ENCODE measurements around the gene NT5C1A. TPM values are rescaled to one million over a fixed set of nuclear protein-coding genes. Genes with fewer than 3 reads are reported as not detected.

NT5C1A gene
- total RNA-seq, 1 experiment from 2014 or later, result 0.12 TPM

- Histone ChIP-seq H3K4me3 (no peak overlapping the region), H3K4me1 (no peaks in the 10 kb centered on the region), H3K36me3 (no peaks in the 10 kb centered on the region), H3K9me3 (replicated peaks) (no peaks in the 10 kb centered on the region), H3K27me3 (no peaks in the 10 kb centered on the region), H3K27ac (no peak overlapping the region)
- DNase-seq, result no peak
These were observed 12.4 kb downstream of the NT5C1A start for GRCh38 chr1:39659538-39659937.

DNA sequence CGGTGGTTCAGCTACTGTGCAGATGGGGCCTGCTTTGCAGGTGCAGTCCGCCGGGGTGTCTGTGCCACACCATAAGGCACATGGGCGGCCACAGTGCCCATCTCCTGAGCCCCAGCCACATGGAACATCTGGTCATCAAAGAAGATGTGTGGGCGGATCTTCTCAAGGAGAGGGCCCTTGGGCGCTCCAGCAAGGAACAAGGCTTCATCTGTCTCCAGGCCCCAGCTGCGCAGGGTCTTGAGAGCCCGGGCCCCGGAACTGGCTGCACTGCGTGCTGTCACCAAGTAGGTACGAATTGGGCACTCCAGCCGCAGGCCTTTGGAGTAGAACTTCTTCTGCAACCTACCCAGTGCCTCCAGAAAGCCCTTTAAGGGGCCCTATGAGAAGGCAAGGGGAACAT lies 12.8 kb downstream of the NT5C1A start:
- Histone ChIP-seq H3K4me3 (no peak overlapping the region), H3K27me3 (no peaks in the 10 kb centered on the region), H3K36me3 (no peaks in the 10 kb centered on the region), H3K9me3 (replicated peaks) (no peaks in the 10 kb centered on the region), H3K4me1 (no peaks in the 10 kb centered on the region), H3K27ac (no peak overlapping the region)
- DNase-seq, result no peak

GRCh38 chr1:39657923-39658485 lies 13.9 kb downstream of the NT5C1A start:
- Histone ChIP-seq H3K4me1 (no peaks in the 10 kb centered on the region), H3K4me3 (no peak overlapping the region), H3K27ac (no peak overlapping the region), H3K9me3 (replicated peaks) (no peaks in the 10 kb centered on the region), H3K36me3 (no peaks in the 10 kb centered on the region), H3K27me3 (no peaks in the 10 kb centered on the region)
- DNase-seq, result peak; percentile 85 to 95

DNA sequence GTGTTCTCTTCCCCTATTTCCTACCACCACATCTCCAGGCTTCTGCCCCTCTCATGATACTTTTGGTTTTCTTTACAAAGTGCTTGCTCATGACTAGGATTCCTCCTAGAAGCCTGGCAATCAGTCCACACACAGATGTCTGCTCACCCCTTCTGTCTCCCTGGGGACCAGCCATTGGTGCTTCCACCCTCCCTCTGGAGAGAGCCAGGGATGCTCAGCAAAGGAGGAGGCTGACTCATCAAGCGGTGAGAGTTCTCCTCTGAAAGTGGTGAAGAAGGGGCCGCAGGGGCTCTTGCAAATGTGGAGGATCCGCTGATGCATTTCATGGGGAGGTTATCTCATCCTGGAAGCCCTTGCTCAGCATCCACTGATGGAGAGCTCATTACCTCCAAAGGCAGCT lies 14.5 kb downstream of the NT5C1A start:
- Histone ChIP-seq H3K4me1 (no peaks in the 10 kb centered on the region), H3K27me3 (no peaks in the 10 kb centered on the region), H3K4me3 (no peak overlapping the region), H3K9me3 (replicated peaks) (no peaks in the 10 kb centered on the region), H3K27ac (no peak overlapping the region), H3K36me3 (no peaks in the 10 kb centered on the region)
- DNase-seq, result peak in 1 of 2 experiments; percentile 38

GRCh38 chr1:39656391-39656790 lies 15.5 kb downstream of the NT5C1A start:
- H3K27me3 ChIP-seq, result no peaks in the 10 kb centered on the region
- no peaks in the 10 kb centered on the region for H3K9me3 ChIP-seq (replicated peaks)
- no peak overlapping the region for H3K27ac ChIP-seq
- no peak for DNase-seq
- H3K36me3 ChIP-seq, result no peaks in the 10 kb centered on the region
- no peak overlapping the region for H3K4me3 ChIP-seq
- H3K4me1 ChIP-seq, result no peaks in the 10 kb centered on the region

GRCh38 chr1:39655578-39656268 lies 16.2 kb downstream of the NT5C1A start:
- Histone ChIP-seq H3K4me1 (no peaks in the 10 kb centered on the region), H3K9me3 (replicated peaks) (no peaks in the 10 kb centered on the region), H3K4me3 (no peak overlapping the region), H3K27ac (no peak overlapping the region), H3K27me3 (no peaks in the 10 kb centered on the region), H3K36me3 (no peaks in the 10 kb centered on the region)
- no peak for DNase-seq

- Histone ChIP-seq H3K36me3 (no peaks in the 10 kb centered on the region), H3K9me3 (replicated peaks) (no peaks in the 10 kb centered on the region), H3K4me1 (no peaks in the 10 kb centered on the region), H3K27ac (no peak overlapping the region), H3K4me3 (no peak overlapping the region), H3K27me3 (no peaks in the 10 kb centered on the region)
- DNase-seq, result no peak
These were observed 17.6 kb downstream of the NT5C1A start for GRCh38 chr1:39654291-39654690.

DNA sequence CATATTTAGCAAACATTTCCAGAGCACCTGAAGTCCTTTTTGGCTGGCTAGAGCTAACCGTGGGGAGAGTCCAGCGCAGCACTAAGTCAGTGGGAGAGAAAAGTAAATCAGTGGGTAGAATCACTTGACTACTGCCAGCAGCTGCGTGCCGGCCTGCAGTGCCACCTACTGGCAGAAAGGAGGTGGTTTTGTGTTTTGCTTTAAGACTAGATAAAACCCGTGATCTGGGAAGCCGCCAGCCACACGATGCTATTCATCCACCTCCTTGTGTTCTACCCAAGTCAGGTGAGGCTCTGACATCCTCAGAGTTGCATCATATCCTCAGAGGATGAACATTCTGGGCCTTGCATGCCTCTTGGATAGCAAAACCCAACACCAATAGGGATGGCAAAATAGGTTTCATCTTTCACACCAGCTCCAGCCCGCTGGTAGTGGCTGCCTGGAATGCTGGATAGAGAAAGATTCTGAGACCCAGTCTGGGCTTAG lies 18.3 kb downstream of the NT5C1A start:
- Histone ChIP-seq H3K4me1 (peaks cover 2% of the 10 kb centered on the region), H3K9me3 (replicated peaks) (no peaks in the 10 kb centered on the region), H3K27ac (no peak overlapping the region), H3K36me3 (no peaks in the 10 kb centered on the region), H3K27me3 (no peaks in the 10 kb centered on the region), H3K4me3 (no peak overlapping the region)
- peak; percentile 79 to 88 for DNase-seq

DNA sequence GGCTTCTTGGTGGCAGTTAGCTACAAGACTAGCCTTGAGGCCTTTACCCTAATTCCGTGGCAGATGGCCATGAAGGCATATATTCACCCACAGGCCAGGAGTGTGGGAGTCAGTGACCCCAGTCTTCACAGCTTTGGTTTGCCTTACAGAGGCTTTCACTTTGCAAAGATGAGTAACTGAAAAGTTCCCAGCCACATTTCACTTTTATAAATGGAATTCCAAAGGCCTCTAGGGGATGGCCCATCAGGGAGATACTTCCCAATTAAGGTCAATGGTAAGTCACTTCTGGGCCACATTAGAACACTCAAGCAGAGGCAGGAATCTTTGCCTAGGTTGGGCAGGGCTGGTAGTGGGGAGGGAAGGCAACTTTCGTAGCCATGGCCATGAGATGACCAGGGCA lies 19.4 kb downstream of the NT5C1A start:
- no peaks in the 10 kb centered on the region for H3K27me3 ChIP-seq
- no peak for DNase-seq
- peaks cover 13% of the 10 kb centered on the region for H3K4me1 ChIP-seq
- no peak overlapping the region for H3K4me3 ChIP-seq
- H3K27ac ChIP-seq, result no peak overlapping the region
- H3K9me3 ChIP-seq (replicated peaks), result no peaks in the 10 kb centered on the region
- H3K36me3 ChIP-seq, result no peaks in the 10 kb centered on the region

GRCh38 chr1:39652105-39652504 lies 19.8 kb downstream of the NT5C1A start:
- Histone ChIP-seq H3K9me3 (replicated peaks) (no peaks in the 10 kb centered on the region), H3K4me1 (peaks cover 17% of the 10 kb centered on the region), H3K27me3 (no peaks in the 10 kb centered on the region), H3K4me3 (no peak overlapping the region), H3K36me3 (no peaks in the 10 kb centered on the region), H3K27ac (no peak overlapping the region)
- no peak for DNase-seq

DNA sequence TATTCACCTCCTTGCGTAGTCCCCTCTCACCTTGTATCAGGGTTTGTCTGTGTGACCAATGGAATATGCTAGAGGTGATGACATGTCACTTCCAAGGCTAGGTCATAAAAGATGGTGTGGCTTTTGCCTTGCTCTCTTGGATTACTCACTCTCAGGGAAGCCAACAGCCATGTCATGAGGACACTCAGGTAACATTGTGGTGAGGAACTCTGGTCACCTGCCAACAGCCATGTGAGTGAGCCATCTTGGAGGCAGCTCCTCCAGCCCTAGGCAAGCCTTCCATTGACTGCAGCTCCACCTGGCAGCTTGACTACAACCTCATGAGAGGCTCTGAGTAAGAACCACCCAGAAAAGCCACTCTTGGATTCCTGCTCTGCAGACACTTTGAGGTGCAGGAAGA lies 21.5 kb downstream of the NT5C1A start:
- no peaks in the 10 kb centered on the region for H3K27me3 ChIP-seq
- no peak overlapping the region for H3K4me3 ChIP-seq
- no peaks in the 10 kb centered on the region for H3K9me3 ChIP-seq (replicated peaks)
- no peak overlapping the region for H3K27ac ChIP-seq
- H3K4me1 ChIP-seq, result peaks cover 28% of the 10 kb centered on the region
- DNase-seq, result no peak
- no peaks in the 10 kb centered on the region for H3K36me3 ChIP-seq

- Histone ChIP-seq H3K4me1 (peaks cover 34% of the 10 kb centered on the region), H3K36me3 (no peaks in the 10 kb centered on the region), H3K4me3 (no peak overlapping the region), H3K27me3 (no peaks in the 10 kb centered on the region), H3K9me3 (replicated peaks) (no peaks in the 10 kb centered on the region), H3K27ac (no peak overlapping the region)
- no peak for DNase-seq
These were observed 22.2 kb downstream of the NT5C1A start for GRCh38 chr1:39649636-39650185.

GRCh38 chr1:39648496-39648895 lies 23.4 kb downstream of the NT5C1A start:
- Histone ChIP-seq H3K36me3 (no peaks in the 10 kb centered on the region), H3K4me1 (peaks cover 34% of the 10 kb centered on the region)
- peak; percentile 27 to 49 for DNase-seq

GRCh38 chr1:39647247-39647646 lies 24.7 kb downstream of the NT5C1A start:
- no peaks in the 10 kb centered on the region for H3K27me3 ChIP-seq

More at GRCh38 chr1:39648496-39648895, 23.4 kb downstream of the NT5C1A start:
- Histone ChIP-seq H3K27ac (peak overlapping the region; percentile 98), H3K9me3 (replicated peaks) (no peaks in the 10 kb centered on the region), H3K27me3 (no peaks in the 10 kb centered on the region), H3K4me3 (no peak overlapping the region)

GRCh38 chr1:39646232-39647081 lies 25.4 kb downstream of the NT5C1A start:
- H3K9me3 ChIP-seq (replicated peaks), result no peaks in the 10 kb centered on the region
- no peaks in the 10 kb centered on the region for H3K27me3 ChIP-seq
- H3K4me3 ChIP-seq, result no peak overlapping the region
- peak overlapping the region; percentile 98 for H3K27ac ChIP-seq
- peak; percentile 100 for DNase-seq
- no peaks in the 10 kb centered on the region for H3K36me3 ChIP-seq
- peaks cover 47% of the 10 kb centered on the region for H3K4me1 ChIP-seq

More at GRCh38 chr1:39647247-39647646, 24.7 kb downstream of the NT5C1A start:
- Histone ChIP-seq H3K36me3 (no peaks in the 10 kb centered on the region), H3K4me3 (peak overlapping the region; percentile 28), H3K9me3 (replicated peaks) (no peaks in the 10 kb centered on the region), H3K27ac (peak overlapping the region; percentile 98), H3K4me1 (peaks cover 45% of the 10 kb centered on the region)
- peak; percentile 22 to 53 for DNase-seq
